H1 (cell line): ENCODE measurements around the gene HNRNPDL.

Experiments
- BACH1 ChIP-seq: IDR thresholded peaks from 2 replicates; pipeline ENCODE4 v1.6.1; 2012; ENCODE audit warnings: low read length, improper control_type of control experiment
- CHD1 ChIP-seq: IDR thresholded peaks from 2 replicates; pipeline ENCODE4 v1.6.1; 2012; ENCODE audit warnings: low read depth, low read length, improper control_type of control experiment
- EZH2 ChIP-seq: fragments of 200-600 bp; sonication (generic); IDR thresholded peaks from 2 replicates; pipeline ENCODE4 v1.7.1; 2012; ENCODE audit warnings: low read depth, mild to moderate bottlenecking, moderate library complexity, low read length, inconsistent platforms; ENCODE audit not compliant: severe bottlenecking
- HDAC6 ChIP-seq: IDR thresholded peaks from one replicate; pipeline ENCODE4 v1.7.1; 2012; ENCODE audit warnings: low read depth, mild to moderate bottlenecking, inconsistent platforms, low read length, moderate library complexity
- MAX ChIP-seq: IDR thresholded peaks from 2 replicates; pipeline ENCODE4 v1.6.1; 2012; ENCODE audit warnings: inconsistent platforms
- POLR2A ChIP-seq, 2 experiments: IDR thresholded peaks; 1 replicate in 1 of 2; 2 replicates in 1 of 2; pipeline ENCODE4 v1.6.1; 2011; ENCODE audit warnings: low read depth in 2 of 2, low read length in 2 of 2, mild to moderate bottlenecking in 2 of 2; ENCODE audit errors: control extremely low read depth in 1 of 2
- POU5F1 ChIP-seq: IDR thresholded peaks from 2 replicates; pipeline ENCODE4 v1.6.1; 2011; ENCODE audit warnings: low read depth, mild to moderate bottlenecking, low read length, moderate library complexity
- RFX5 ChIP-seq: IDR thresholded peaks from 2 replicates; pipeline ENCODE4 v1.6.1; 2011; ENCODE audit warnings: low read depth, low read length, improper control_type of control experiment, borderline replicate concordance
- SIN3A ChIP-seq, 2 experiments: IDR thresholded peaks in 1 of 2; conservative IDR thresholded peaks in 1 of 2; 2 replicates each; pipeline ENCODE4 v1.6.1; 2011 to 2012; ENCODE audit warnings: low read length in 2 of 2, improper control_type of control experiment in 1 of 2, low read depth in 1 of 2, mild to moderate bottlenecking in 1 of 2
- USF2 ChIP-seq: IDR thresholded peaks from 2 replicates; pipeline ENCODE4 v1.6.1; 2011; ENCODE audit warnings: low read length, improper control_type of control experiment
- TF ChIP-seq, protein P1 (sequence below), 3 experiments: IDR thresholded peaks; 1 replicate in 2 of 3; 2 replicates in 1 of 3; pipeline versions ENCODE4 v1.5.1 to v1.6.1; 2011; ENCODE audit warnings: low read length in 3 of 3, mild to moderate bottlenecking in 3 of 3, inconsistent platforms in 2 of 3, low read depth in 1 of 3, moderate library complexity in 1 of 3; ENCODE audit not compliant: insufficient read depth in 1 of 3; ENCODE audit errors: control extremely low read depth in 1 of 3

DNA sequence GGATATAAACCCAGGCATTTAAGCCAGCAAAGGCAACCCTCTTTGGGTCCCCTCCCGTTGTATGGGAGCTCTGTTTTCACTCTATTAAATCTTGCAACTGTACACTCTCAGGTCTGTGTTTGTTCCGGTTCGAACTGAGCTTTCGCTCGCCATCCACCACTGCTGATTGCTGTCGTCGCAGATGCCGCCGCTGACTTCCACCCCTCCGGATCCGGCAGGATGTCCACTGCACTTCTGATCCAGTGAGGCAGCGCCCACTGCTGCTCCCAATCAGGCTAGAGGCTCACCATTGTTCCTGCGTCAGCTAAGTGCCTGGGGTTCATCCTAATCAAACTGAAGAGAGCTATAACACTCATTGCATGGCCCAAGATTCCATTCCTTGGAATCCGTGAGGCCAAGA is 49.3 kb upstream of the HNRNPDL start:
- TF ChIP-seq MAX (no peak), RFX5 (no peak), USF2 (no peak), POU5F1 (no peak), POLR2A (IDR thresholded peaks at IDR 0.05; ENCODE audit: control extremely low read depth in 1 of 2, low read depth in 2 of 2, low read length in 2 of 2) (no peak), BACH1 (no peak), CHD1 (no peak), SIN3A (conservative IDR thresholded peaks at IDR 0.05 in 1 of 2, IDR thresholded peaks at IDR 0.05 in 1 of 2; ENCODE audit: low read depth in 1 of 2, low read length in 2 of 2) (no peak), HDAC6 (no peak), EZH2 (no peak)
- TF ChIP-seq, protein P1, sequence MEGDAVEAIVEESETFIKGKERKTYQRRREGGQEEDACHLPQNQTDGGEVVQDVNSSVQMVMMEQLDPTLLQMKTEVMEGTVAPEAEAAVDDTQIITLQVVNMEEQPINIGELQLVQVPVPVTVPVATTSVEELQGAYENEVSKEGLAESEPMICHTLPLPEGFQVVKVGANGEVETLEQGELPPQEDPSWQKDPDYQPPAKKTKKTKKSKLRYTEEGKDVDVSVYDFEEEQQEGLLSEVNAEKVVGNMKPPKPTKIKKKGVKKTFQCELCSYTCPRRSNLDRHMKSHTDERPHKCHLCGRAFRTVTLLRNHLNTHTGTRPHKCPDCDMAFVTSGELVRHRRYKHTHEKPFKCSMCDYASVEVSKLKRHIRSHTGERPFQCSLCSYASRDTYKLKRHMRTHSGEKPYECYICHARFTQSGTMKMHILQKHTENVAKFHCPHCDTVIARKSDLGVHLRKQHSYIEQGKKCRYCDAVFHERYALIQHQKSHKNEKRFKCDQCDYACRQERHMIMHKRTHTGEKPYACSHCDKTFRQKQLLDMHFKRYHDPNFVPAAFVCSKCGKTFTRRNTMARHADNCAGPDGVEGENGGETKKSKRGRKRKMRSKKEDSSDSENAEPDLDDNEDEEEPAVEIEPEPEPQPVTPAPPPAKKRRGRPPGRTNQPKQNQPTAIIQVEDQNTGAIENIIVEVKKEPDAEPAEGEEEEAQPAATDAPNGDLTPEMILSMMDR (IDR thresholded peaks at IDR 0.05; ENCODE audit: control extremely low read depth in 1 of 3, insufficient read depth in 1 of 3, low read depth in 1 of 3, low read length in 3 of 3), result no peak
